HEK293 (cell line): ENCODE results near the gene ITIH5.

Source experiments
- GLI4 ChIP-seq: fragments of 450-650 bp; formaldehyde crosslinking; IDR thresholded peaks from 2 replicates; pipeline ENCODE4 v1.5.1; 2016; ENCODE audit warnings: missing biosample characterization, missing genetic modification characterization
- HOXA7 ChIP-seq: sonication (generic); formaldehyde crosslinking; IDR thresholded peaks from 2 replicates; pipeline ENCODE4 v1.8.1; 2022; ENCODE audit warnings: missing genetic modification reagents, borderline replicate concordance
- INSM2 ChIP-seq: fragments of 450-650 bp; formaldehyde crosslinking; IDR thresholded peaks from 2 replicates; pipeline ENCODE4 v1.5.1; 2016; ENCODE audit warnings: missing biosample characterization, missing genetic modification characterization
- ZNF239 ChIP-seq: fragments of 450-650 bp; formaldehyde crosslinking; IDR thresholded peaks from 2 replicates; pipeline ENCODE4 v1.5.1; 2016; ENCODE audit warnings: missing biosample characterization, missing genetic modification characterization
- ZNF658 ChIP-seq: fragments of 450-650 bp; formaldehyde crosslinking; IDR thresholded peaks from 2 replicates; pipeline ENCODE4; 2016; ENCODE audit warnings: missing biosample characterization, missing genetic modification characterization
- ZSCAN23 ChIP-seq: fragments of 450-650 bp; formaldehyde crosslinking; IDR thresholded peaks from 2 replicates; pipeline ENCODE4 v1.5.1; 2016; ENCODE audit warnings: missing biosample characterization, missing genetic modification characterization
- TF ChIP-seq, protein P1 (sequence below): fragments of 450-650 bp; formaldehyde crosslinking; IDR thresholded peaks from 2 replicates; pipeline ENCODE4 v1.5.1; 2016; ENCODE audit warnings: missing biosample characterization, missing genetic modification characterization
- TF ChIP-seq, protein P2 (sequence below): fragments of 450-650 bp; formaldehyde crosslinking; IDR thresholded peaks from 2 replicates; pipeline ENCODE4 v1.5.1; 2016; ENCODE audit warnings: missing biosample characterization, missing genetic modification characterization
- TF ChIP-seq, protein P3 (sequence below): fragments of 450-650 bp; formaldehyde crosslinking; IDR thresholded peaks from 2 replicates; pipeline ENCODE4 v1.5.1; 2016; ENCODE audit warnings: missing biosample characterization, missing genetic modification characterization

- TF ChIP-seq ZNF658 (no peak), HOXA7 (no peak), ZSCAN23 (tag by site-specific recombination) (no peak), INSM2 (tag by site-specific recombination) (no peak), ZNF239 (no peak), GLI4 (tag by site-specific recombination) (no peak)
- TF ChIP-seq, protein P1, sequence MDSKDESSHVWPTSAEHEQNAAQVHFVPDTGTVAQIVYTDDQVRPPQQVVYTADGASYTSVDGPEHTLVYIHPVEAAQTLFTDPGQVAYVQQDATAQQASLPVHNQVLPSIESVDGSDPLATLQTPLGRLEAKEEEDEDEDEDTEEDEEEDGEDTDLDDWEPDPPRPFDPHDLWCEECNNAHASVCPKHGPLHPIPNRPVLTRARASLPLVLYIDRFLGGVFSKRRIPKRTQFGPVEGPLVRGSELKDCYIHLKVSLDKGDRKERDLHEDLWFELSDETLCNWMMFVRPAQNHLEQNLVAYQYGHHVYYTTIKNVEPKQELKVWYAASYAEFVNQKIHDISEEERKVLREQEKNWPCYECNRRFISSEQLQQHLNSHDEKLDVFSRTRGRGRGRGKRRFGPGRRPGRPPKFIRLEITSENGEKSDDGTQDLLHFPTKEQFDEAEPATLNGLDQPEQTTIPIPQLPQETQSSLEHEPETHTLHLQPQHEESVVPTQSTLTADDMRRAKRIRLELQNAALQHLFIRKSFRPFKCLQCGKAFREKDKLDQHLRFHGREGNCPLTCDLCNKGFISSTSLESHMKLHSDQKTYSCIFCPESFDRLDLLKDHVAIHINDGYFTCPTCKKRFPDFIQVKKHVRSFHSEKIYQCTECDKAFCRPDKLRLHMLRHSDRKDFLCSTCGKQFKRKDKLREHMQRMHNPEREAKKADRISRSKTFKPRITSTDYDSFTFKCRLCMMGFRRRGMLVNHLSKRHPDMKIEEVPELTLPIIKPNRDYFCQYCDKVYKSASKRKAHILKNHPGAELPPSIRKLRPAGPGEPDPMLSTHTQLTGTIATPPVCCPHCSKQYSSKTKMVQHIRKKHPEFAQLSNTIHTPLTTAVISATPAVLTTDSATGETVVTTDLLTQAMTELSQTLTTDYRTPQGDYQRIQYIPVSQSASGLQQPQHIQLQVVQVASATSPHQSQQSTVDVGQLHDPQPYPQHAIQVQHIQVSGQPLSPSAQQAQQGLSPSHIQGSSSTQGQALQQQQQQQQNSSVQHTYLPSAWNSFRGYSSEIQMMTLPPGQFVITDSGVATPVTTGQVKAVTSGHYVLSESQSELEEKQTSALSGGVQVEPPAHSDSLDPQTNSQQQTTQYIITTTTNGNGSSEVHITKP (tag by site-specific recombination): no peak
- TF ChIP-seq, protein P2, sequence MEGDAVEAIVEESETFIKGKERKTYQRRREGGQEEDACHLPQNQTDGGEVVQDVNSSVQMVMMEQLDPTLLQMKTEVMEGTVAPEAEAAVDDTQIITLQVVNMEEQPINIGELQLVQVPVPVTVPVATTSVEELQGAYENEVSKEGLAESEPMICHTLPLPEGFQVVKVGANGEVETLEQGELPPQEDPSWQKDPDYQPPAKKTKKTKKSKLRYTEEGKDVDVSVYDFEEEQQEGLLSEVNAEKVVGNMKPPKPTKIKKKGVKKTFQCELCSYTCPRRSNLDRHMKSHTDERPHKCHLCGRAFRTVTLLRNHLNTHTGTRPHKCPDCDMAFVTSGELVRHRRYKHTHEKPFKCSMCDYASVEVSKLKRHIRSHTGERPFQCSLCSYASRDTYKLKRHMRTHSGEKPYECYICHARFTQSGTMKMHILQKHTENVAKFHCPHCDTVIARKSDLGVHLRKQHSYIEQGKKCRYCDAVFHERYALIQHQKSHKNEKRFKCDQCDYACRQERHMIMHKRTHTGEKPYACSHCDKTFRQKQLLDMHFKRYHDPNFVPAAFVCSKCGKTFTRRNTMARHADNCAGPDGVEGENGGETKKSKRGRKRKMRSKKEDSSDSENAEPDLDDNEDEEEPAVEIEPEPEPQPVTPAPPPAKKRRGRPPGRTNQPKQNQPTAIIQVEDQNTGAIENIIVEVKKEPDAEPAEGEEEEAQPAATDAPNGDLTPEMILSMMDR (tag by site-specific recombination): no peak
- TF ChIP-seq, protein P3, sequence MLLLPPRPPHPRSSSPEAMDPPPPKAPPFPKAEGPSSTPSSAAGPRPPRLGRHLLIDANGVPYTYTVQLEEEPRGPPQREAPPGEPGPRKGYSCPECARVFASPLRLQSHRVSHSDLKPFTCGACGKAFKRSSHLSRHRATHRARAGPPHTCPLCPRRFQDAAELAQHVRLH (tag by site-specific recombination): no peak
Measured at GRCh38 chr10:7572391-7572790, 94.4 kb downstream of the ITIH5 start.
